Measurements from ENCODE around the gene IRX5.
A peak's percentile ranks its signal among the peaks of the same experiment; 100 is the strongest.

Gene IRX5

GRCh38 chr16:54930005-54930868 lies at the start of gene IRX5:
Gene IRX5, plus strand, starts transcription at chr16:54930865. Its CDS starts 334 bp downstream, at chr16:54931199.
- DNase-seq, result peak; percentile 33 to 43

- no peak for DNase-seq
These were observed 48.1 kb upstream of the IRX5 start for GRCh38 chr16:54882556-54882955.

GRCh38 chr16:54883358-54883757 lies 47.3 kb upstream of the IRX5 start:
- no peak for DNase-seq

GRCh38 chr16:54886078-54886477 lies 44.6 kb upstream of the IRX5 start:
- no peak for DNase-seq

GRCh38 chr16:54890381-54890780 lies 40.3 kb upstream of the IRX5 start:
- DNase-seq, result no peak

- DNase-seq, result no peak
These were observed 39.3 kb upstream of the IRX5 start for GRCh38 chr16:54891346-54891745.

- no peak for DNase-seq
These were observed 37.7 kb upstream of the IRX5 start for GRCh38 chr16:54892981-54893380.

GRCh38 chr16:54897930-54898329 lies 32.7 kb upstream of the IRX5 start:
- DNase-seq, result no peak

GRCh38 chr16:54901606-54902005 lies 29.1 kb upstream of the IRX5 start:
- no peak for DNase-seq

- no peak for DNase-seq
These were observed 27.6 kb upstream of the IRX5 start for GRCh38 chr16:54903047-54903446.

- DNase-seq, result no peak
These were observed 19.6 kb upstream of the IRX5 start for GRCh38 chr16:54911079-54911478.

GRCh38 chr16:54912720-54913119 lies 17.9 kb upstream of the IRX5 start:
- no peak for DNase-seq

- DNase-seq, result no peak
These were observed 9.3 kb upstream of the IRX5 start for GRCh38 chr16:54921206-54921824.

- DNase-seq, result no peak
These were observed 7.6 kb upstream of the IRX5 start for GRCh38 chr16:54923055-54923473.

GRCh38 chr16:54923988-54924387 lies 6.7 kb upstream of the IRX5 start:
- no peak for DNase-seq

- no peak for DNase-seq
These were observed 4.4 kb upstream of the IRX5 start for GRCh38 chr16:54926166-54926838.

GRCh38 chr16:54927125-54928015 lies 3.3 kb upstream of the IRX5 start:
- no peak for DNase-seq

GRCh38 chr16:54928016-54928356 lies 2.7 kb upstream of the IRX5 start:
- no peak for DNase-seq

- peak; percentile 34 to 46 for DNase-seq
These were observed 2.1 kb upstream of the IRX5 start for GRCh38 chr16:54928411-54929089.

GRCh38 chr16:54929090-54930004 lies 1.3 kb upstream of the IRX5 start:
- peak; percentile 95 to 97 for DNase-seq

GRCh38 chr16:54930869-54931119 lies 129 bp downstream of the IRX5 start:
- no peak for DNase-seq

All from CD4-positive, alpha-beta T cell treated with Interferon alpha-2 for 1 hour (primary cell).